Esophagus squamous epithelium (tissue), 5 donors: ENCODE data around the gene MYO15B. TPM values are rescaled to one million over a fixed set of nuclear protein-coding genes. Genes with fewer than 3 reads are reported as not detected.
A peak's percentile ranks its signal among the peaks of the same experiment; 100 is the strongest.

Source experiments
- DNase-seq: peaks from one replicate; lab custom pipeline; 2025; lab: John Stamatoyannopoulos, UW
- H3K27ac ChIP-seq, 4 donors: fragments of 200-600 bp; sonication (generic); one replicate each; pipeline ENCODE4 v1.5.1; 2016 to 2019; ENCODE audit warnings: mild to moderate bottlenecking in 1 of 4
- H3K27me3 ChIP-seq, 4 donors: fragments of 200-600 bp; sonication (generic); 1 replicate in 3 of 4; 2 replicates in 1 of 4; pipeline versions ENCODE4 v1.5.1 to v1.6.0; 2017 to 2021; ENCODE audit warnings: antibody characterized with exemption in 1 of 4
- H3K36me3 ChIP-seq, 3 donors: fragments of 200-600 bp; sonication (generic); one replicate each; pipeline ENCODE4 v1.5.1; 2016 to 2019
- H3K4me1 ChIP-seq, 3 donors: fragments of 200-600 bp; sonication (generic); one replicate each; pipeline ENCODE4 v1.5.1; 2017 to 2019
- H3K4me3 ChIP-seq, 4 donors: fragments of 200-600 bp; sonication (generic); 1 replicate in 3 of 4; 2 replicates in 1 of 4; pipeline ENCODE4 v1.5.1; 2016 to 2019; ENCODE audit warnings: mild to moderate bottlenecking in 2 of 4, moderate library complexity in 1 of 4
- H3K9me3 ChIP-seq, 3 donors: fragments of 200-600 bp; sonication (generic); one replicate each; pipeline ENCODE4 v1.5.1; 2016 to 2019
- POLR2A ChIP-seq, 4 donors: fragments of 450-650 bp; IDR thresholded peaks; one replicate each; pipeline ENCODE4 v1.6.1; 2017; ENCODE audit warnings: antibody characterized with exemption in 4 of 4, mild to moderate bottlenecking in 4 of 4, moderate library complexity in 3 of 4
- WGBS, 2 donors: methylation state at CpG; one replicate each; pipeline ENCODE4 v1.1.5; 2018; 5-methylcytosine and 5-hydroxymethylcytosine counted together
- intact Hi-C: fragments of 100-400 bp; cut with DNase I; formaldehyde crosslinking; loops from one replicate; pipeline ENCODE4 v1.15.0; 2022
- total RNA-seq, 4 donors: library from RNA; depleted of rRNA; stranded (reverse); fragments of >200 nt; gene quantifications; one replicate each; pipeline ENCODE4 v1.1.0, GENCODE V29; 2016
- TF ChIP-seq, protein P1 (sequence below), 6 experiments: fragments of 450-650 bp in 4 of 6; fragments of 200-600 bp in 2 of 6; sonication (generic) in 2 of 6; IDR thresholded peaks; one replicate each; pipeline ENCODE4 v1.5.1; 2016 to 2019; ENCODE audit warnings: antibody characterized with exemption in 6 of 6, mild to moderate bottlenecking in 4 of 6, moderate library complexity in 4 of 6
- donor health status: DM: yes; HTN: yes; CAD: no.

Gene MYO15B
- total RNA-seq, 4 donors from 2014 or later = 6.3 to 60.7 (median 10.4) TPM

DNA sequence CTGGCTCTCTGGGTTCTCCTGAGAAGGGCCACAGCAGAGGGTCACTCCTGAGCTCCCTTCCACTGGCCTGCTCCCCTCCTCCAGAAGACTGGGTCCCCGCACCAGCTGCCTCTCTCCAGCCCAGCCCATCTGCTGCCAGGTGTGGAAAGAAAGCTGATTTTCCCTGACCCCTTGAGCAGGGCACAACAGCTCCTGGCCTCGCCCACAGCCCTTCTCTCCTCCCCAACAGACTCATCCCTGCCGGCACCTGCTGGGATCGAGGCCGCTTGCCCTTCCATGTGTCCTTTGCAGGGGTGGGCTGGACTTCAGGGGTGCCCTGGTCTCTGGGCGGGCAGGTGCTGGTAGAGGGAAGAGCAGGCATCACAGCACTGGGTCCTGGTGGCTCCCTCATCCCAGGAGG, 40.8 kb downstream of the MYO15B start:
- WGBS, 2 donors = 100% methylated on average over 2 of the region's 6 CpGs; no CpG with 5 or more reads in 1 of the 2 donors
- TF ChIP-seq POLR2A (IDR thresholded peaks at IDR 0.05) = no peak
- TF ChIP-seq, protein P1, sequence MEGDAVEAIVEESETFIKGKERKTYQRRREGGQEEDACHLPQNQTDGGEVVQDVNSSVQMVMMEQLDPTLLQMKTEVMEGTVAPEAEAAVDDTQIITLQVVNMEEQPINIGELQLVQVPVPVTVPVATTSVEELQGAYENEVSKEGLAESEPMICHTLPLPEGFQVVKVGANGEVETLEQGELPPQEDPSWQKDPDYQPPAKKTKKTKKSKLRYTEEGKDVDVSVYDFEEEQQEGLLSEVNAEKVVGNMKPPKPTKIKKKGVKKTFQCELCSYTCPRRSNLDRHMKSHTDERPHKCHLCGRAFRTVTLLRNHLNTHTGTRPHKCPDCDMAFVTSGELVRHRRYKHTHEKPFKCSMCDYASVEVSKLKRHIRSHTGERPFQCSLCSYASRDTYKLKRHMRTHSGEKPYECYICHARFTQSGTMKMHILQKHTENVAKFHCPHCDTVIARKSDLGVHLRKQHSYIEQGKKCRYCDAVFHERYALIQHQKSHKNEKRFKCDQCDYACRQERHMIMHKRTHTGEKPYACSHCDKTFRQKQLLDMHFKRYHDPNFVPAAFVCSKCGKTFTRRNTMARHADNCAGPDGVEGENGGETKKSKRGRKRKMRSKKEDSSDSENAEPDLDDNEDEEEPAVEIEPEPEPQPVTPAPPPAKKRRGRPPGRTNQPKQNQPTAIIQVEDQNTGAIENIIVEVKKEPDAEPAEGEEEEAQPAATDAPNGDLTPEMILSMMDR (IDR thresholded peaks at IDR 0.05) = no peak
- H3K27ac ChIP-seq = no peak overlapping the region
- H3K36me3 ChIP-seq = peaks cover 6 to 90% (median 8%) of the 10 kb centered on the region in 3 donors
- H3K4me1 ChIP-seq = peaks cover 5 to 12% (median 10%) of the 10 kb centered on the region in 3 donors
- H3K27me3 ChIP-seq = no peaks in the 10 kb centered on the region
- H3K9me3 ChIP-seq = no peaks in the 10 kb centered on the region
- intact Hi-C loops = no loop called here
- no peak overlapping the region for H3K4me3 ChIP-seq
- DNase-seq = no peak

DNA sequence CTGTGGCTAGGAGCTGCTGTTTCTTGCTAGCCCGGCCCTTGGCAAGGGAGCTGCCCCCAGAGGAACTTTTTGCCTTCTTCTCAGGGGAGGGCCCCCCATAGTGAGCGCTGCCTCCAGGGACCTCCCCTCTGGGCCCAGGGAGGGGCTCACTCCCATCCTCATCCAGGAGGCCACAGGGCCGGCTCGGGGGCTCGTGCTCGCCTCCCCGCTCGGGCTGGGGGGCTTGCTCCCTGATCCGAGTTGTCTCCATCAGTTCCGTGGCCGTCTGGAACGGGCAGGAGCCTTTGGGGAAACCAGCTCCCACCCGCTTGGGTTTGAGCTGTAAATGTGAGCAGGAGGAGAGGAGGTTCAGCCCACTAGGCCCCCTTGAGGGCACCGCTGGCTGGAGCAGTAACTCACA, 41.6 kb downstream of the MYO15B start:
- no peak for DNase-seq
- Histone ChIP-seq H3K27me3 (no peaks in the 10 kb centered on the region), H3K27ac (no peak overlapping the region), H3K9me3 (no peaks in the 10 kb centered on the region), H3K4me1 (peaks cover 13 to 19% (median 17%) of the 10 kb centered on the region in 3 donors), H3K4me3 (no peak overlapping the region), H3K36me3 (peaks cover 6 to 83% (median 8%) of the 10 kb centered on the region in 3 donors)
- intact Hi-C loops = no loop called here
- no CpG with 5 or more reads among the region's 14 CpGs for WGBS, 2 donors
- TF ChIP-seq, protein P1 (IDR thresholded peaks at IDR 0.05) = no peak
- TF ChIP-seq POLR2A (IDR thresholded peaks at IDR 0.05) = no peak

DNA sequence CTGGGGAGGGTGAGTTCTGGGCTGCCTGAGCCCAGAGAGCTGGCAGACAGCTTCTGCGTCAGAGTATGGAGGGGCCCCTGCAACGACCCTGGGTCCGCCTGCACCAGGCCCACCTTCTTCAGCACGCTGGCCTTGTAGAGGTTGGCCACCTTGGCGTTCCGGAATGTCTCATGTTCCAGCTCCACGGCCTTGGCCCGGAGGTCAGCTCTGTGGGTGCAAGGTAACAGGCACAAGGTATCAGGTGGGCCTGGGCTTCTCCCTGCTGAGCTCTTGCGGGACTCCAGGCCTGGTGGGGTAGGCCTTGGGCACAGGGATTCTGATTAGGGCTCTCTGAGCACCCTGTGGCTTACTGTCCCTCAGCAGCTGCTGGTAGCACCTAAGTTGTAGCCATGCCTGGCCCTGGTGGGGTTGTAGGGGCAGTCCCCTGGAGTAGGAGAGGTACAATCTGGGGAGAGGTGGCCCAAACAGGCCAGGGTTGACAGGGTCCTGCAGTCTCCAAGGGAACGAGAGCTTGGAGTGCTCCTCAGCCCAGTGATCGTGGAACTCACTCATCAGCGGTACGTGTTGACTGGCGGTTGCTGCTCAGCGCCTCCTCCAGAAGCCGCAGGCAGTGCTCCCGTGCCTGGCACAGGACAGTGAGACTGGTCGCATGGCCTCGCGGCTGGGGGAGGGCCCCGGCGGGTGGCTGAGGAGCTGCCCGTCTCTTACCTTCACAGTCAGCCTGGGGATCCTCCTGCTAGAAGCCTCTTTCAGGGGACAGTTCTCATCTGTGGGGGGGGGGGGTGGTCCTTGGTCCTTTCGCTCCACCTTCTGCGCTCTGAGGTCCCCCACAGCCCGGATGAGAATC, 42.7 kb downstream of the MYO15B start:
- H3K4me3 ChIP-seq = no peak overlapping the region
- no peak for TF ChIP-seq POLR2A (IDR thresholded peaks at IDR 0.05)
- TF ChIP-seq, protein P1 (IDR thresholded peaks at IDR 0.05) = no peak
- no peak overlapping the region for H3K27ac ChIP-seq
- no peak for DNase-seq
- no peaks in the 10 kb centered on the region for H3K9me3 ChIP-seq
- intact Hi-C loops = loop anchor here (5.0 kb wide), 1 partner anchor 122 kb away; no protein-coding TSS in a partner anchor
- peaks cover 2 to 72% (median 6%) of the 10 kb centered on the region in 3 donors for H3K36me3 ChIP-seq
- H3K27me3 ChIP-seq = no peaks in the 10 kb centered on the region
- H3K4me1 ChIP-seq = peaks cover 16 to 27% (median 20%) of the 10 kb centered on the region in 3 donors
- 91% methylated on average over 15 of the region's 26 CpGs; no CpG with 5 or more reads in 1 of the 2 donors for WGBS, 2 donors

DNA sequence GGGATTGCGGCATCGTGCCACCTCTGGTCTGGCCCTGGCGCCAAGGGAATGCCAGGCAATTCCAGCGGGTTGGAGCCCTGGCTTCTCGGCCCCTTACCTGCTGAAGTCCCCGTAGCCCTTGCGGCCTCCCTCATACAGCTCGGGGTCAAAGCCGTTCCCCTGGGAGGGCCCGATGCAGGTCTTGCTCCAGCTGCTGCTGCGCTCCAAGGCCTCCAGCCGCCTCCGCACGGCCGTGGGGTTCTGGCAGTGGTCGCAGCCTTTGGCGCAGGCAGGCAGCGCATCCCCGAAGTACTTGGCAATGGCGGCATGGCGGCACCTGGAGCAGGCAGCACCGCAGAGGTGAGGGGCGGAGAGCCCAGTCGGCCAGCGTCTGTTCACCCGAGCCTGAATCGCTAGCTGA, 43.8 kb downstream of the MYO15B start:
- intact Hi-C loops = loop anchor here (5.0 kb wide), 1 partner anchor 121 kb away; no protein-coding TSS in a partner anchor
- Histone ChIP-seq H3K4me1 (peaks cover 16 to 27% (median 20%) of the 10 kb centered on the region in 3 donors), H3K36me3 (peaks cover 0 to 72% (median 6%) of the 10 kb centered on the region in 3 donors), H3K27ac (no peak overlapping the region), H3K27me3 (no peaks in the 10 kb centered on the region), H3K9me3 (no peaks in the 10 kb centered on the region), H3K4me3 (no peak overlapping the region)
- no peak for DNase-seq
- 92 to 96% methylated on average over 8 to 15 of the region's 27 CpGs for WGBS, 2 donors
- TF ChIP-seq POLR2A (IDR thresholded peaks at IDR 0.05) = no peak
- TF ChIP-seq, protein P1 (IDR thresholded peaks at IDR 0.05) = no peak

DNA sequence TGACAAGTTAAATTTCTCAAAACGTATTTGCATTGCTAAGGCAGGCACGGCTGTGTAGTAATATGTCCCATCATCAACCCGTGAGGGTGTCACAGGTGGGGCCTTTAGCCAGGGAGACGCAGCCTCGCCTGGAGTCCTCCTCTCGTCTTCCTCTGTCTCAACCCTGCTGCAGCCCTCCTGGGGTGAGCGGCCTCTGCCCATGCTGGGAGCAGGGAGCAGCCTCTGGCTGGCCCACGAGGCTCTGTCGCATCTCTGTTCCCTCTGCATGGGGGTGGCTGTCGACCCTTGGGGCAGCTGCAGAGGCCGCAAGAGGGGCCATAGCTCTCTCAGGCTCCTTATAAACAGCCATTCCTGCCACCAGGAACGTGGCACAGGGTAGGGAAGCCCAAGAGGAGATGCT, 44.8 kb downstream of the MYO15B start:
- intact Hi-C loops = loop anchor here (5.0 kb wide), 1 partner anchor 120 kb away; no protein-coding TSS in a partner anchor
- DNase-seq = no peak
- peak overlapping the region in 3 of 4 donors; percentile 79 to 84 (median 80) for H3K27ac ChIP-seq
- WGBS, 2 donors = 76 to 80% methylated on average over 1 to 5 of the region's 12 CpGs
- H3K9me3 ChIP-seq = no peaks in the 10 kb centered on the region
- H3K36me3 ChIP-seq = peaks cover 0 to 68% (median 6%) of the 10 kb centered on the region in 3 donors
- no peak overlapping the region for H3K4me3 ChIP-seq
- peaks cover 16 to 34% (median 20%) of the 10 kb centered on the region in 3 donors for H3K4me1 ChIP-seq
- no peaks in the 10 kb centered on the region for H3K27me3 ChIP-seq
- TF ChIP-seq, protein P1 (IDR thresholded peaks at IDR 0.05) = no peak
- no peak for TF ChIP-seq POLR2A (IDR thresholded peaks at IDR 0.05)
